LNCAP (cell line): Measurements from ENCODE around the gene NRDE2.

Experiments used
- CTCF ChIP-seq: fragments of 450-650 bp; IDR thresholded peaks from 2 replicates; pipeline ENCODE4 v1.5.1; 2017; ENCODE audit warnings: mild to moderate bottlenecking

Gene NRDE2

GRCh38 chr14:90331497-90332270 is at the start of gene NRDE2:
Gene NRDE2, minus strand, starts transcription at chr14:90331941. Its CDS starts 37 bp downstream, at chr14:90331904.
- TF ChIP-seq CTCF, result no peak

- no peak for TF ChIP-seq CTCF
Measured at GRCh38 chr14:90381011-90381786, 49.5 kb upstream of the NRDE2 start.

GRCh38 chr14:90379106-90379505 is 47.4 kb upstream of the NRDE2 start:
- no peak for TF ChIP-seq CTCF

GRCh38 chr14:90378249-90378648 is 46.5 kb upstream of the NRDE2 start:
- TF ChIP-seq CTCF, result no peak

- TF ChIP-seq CTCF, result no peak
Measured at GRCh38 chr14:90375934-90376333, 44.2 kb upstream of the NRDE2 start.

- TF ChIP-seq CTCF, result no peak
Measured at GRCh38 chr14:90374813-90375212, 43.1 kb upstream of the NRDE2 start.

- TF ChIP-seq CTCF, result no peak
Measured at GRCh38 chr14:90373887-90374286, 42.1 kb upstream of the NRDE2 start.
